HG03025 (cell line): ENCODE results near the gene EPHA3.

ENCODE experiments used
- ATAC-seq: cut with Tn5 transposase; IDR thresholded peaks from one replicate; pipeline ENCODE4 v1.9.1; 2021; ENCODE audit warnings: mild to moderate bottlenecking, moderate library complexity; ENCODE audit not compliant: unreplicated experiment, low FRiP score

Gene EPHA3

GRCh38 chr3:89434621-89435380 lies 327.4 kb downstream of the EPHA3 start:
- no peak for ATAC-seq

- ATAC-seq, result no peak
Measured at GRCh38 chr3:89436846-89437245, 329.4 kb downstream of the EPHA3 start.

GRCh38 chr3:89440386-89440785 lies 333.0 kb downstream of the EPHA3 start:
- ATAC-seq, result no peak

- ATAC-seq, result no peak
Measured at GRCh38 chr3:89441141-89441540, 333.7 kb downstream of the EPHA3 start.

- no peak for ATAC-seq
Measured at GRCh38 chr3:89446593-89446992, 339.2 kb downstream of the EPHA3 start.

- ATAC-seq, result no peak
Measured at GRCh38 chr3:89447243-89447642, 339.8 kb downstream of the EPHA3 start.

- ATAC-seq, result no peak
Measured at GRCh38 chr3:89449086-89449485, 341.7 kb downstream of the EPHA3 start.

- ATAC-seq, result no peak
Measured at GRCh38 chr3:89452066-89452465, 344.6 kb downstream of the EPHA3 start.

GRCh38 chr3:89455240-89455639 lies 347.8 kb downstream of the EPHA3 start:
- no peak for ATAC-seq

GRCh38 chr3:89467898-89468363 lies 360.5 kb downstream of the EPHA3 start:
- ATAC-seq, result no peak

- ATAC-seq, result no peak
Measured at GRCh38 chr3:89472101-89472500, 364.7 kb downstream of the EPHA3 start.

- no peak for ATAC-seq
Measured at GRCh38 chr3:89474333-89475130, 367.1 kb downstream of the EPHA3 start.

GRCh38 chr3:89488800-89489580 lies 381.6 kb downstream of the EPHA3 start:
- ATAC-seq, result no peak

- ATAC-seq, result no peak
Measured at GRCh38 chr3:89490129-89490528, 382.7 kb downstream of the EPHA3 start.

- ATAC-seq, result no peak
Measured at GRCh38 chr3:89494734-89495133, 387.3 kb downstream of the EPHA3 start.

- ATAC-seq, result no peak
Measured at GRCh38 chr3:89503891-89504391, 396.5 kb downstream of the EPHA3 start.

GRCh38 chr3:89504432-89504831 lies 397.0 kb downstream of the EPHA3 start:
- ATAC-seq, result no peak

- no peak for ATAC-seq
Measured at GRCh38 chr3:89506462-89507103, 399.2 kb downstream of the EPHA3 start.

GRCh38 chr3:89521328-89521727 lies 413.9 kb downstream of the EPHA3 start:
- no peak for ATAC-seq

- no peak for ATAC-seq
Measured at GRCh38 chr3:89522155-89522554, 414.7 kb downstream of the EPHA3 start.
